H9 (cell line): Measurements from ENCODE around the gene COL4A1. TPM values are rescaled to one million over a fixed set of nuclear protein-coding genes. Genes with fewer than 3 reads are reported as not detected.

ENCODE experiments used
- DNase-seq: peaks from one replicate; pipeline ENCODE4 v3.0.0-alpha.2; 2017
- H2AFZ ChIP-seq: one replicate; pipeline ENCODE4 v1.6.1; 2013; ENCODE audit warnings: mild to moderate bottlenecking, low read length, control low read depth, moderate library complexity
- H2AK5ac ChIP-seq: 2 replicates; pipeline ENCODE4 v1.6.1; 2013; ENCODE audit warnings: low read length, control low read depth, mixed read lengths; ENCODE audit not compliant: insufficient read length
- H2BK120ac ChIP-seq: one replicate; pipeline ENCODE4 v1.6.1; 2013; ENCODE audit warnings: low read depth, mild to moderate bottlenecking, low read length, control low read depth, inconsistent platforms; ENCODE audit not compliant: poor library complexity, severe bottlenecking
- H2BK12ac ChIP-seq: 2 replicates; pipeline ENCODE4 v1.6.1; 2013; ENCODE audit warnings: low read length, control low read depth, mixed read lengths, low read depth; ENCODE audit not compliant: insufficient read length
- H2BK15ac ChIP-seq: 2 replicates; pipeline ENCODE4 v1.6.1; 2013; ENCODE audit warnings: low read depth, low read length, control low read depth
- H2BK20ac ChIP-seq: one replicate; pipeline ENCODE4 v1.6.1; 2013; ENCODE audit warnings: low read depth, mild to moderate bottlenecking, low read length, control low read depth, inconsistent platforms; ENCODE audit not compliant: poor library complexity, severe bottlenecking
- H2BK5ac ChIP-seq: 2 replicates; pipeline ENCODE4 v1.6.1; 2013; ENCODE audit warnings: low read length, control low read depth, mixed read lengths; ENCODE audit not compliant: insufficient read length
- H3K14ac ChIP-seq: 2 replicates; pipeline ENCODE4 v1.6.1; 2013; ENCODE audit warnings: low read length, control low read depth; ENCODE audit not compliant: insufficient read depth
- H3K18ac ChIP-seq: 2 replicates; pipeline ENCODE4 v1.6.1; 2013; ENCODE audit warnings: low read depth, mild to moderate bottlenecking, mixed read lengths, low read length, control low read depth; ENCODE audit not compliant: insufficient read length
- H3K23ac ChIP-seq: 2 replicates; pipeline ENCODE4 v1.6.1; 2013; ENCODE audit warnings: low read length, control low read depth, mixed read lengths, low read depth; ENCODE audit not compliant: insufficient read length
- H3K23me2 ChIP-seq: 2 replicates; pipeline ENCODE4 v1.6.1; 2013; ENCODE audit warnings: low read depth, mild to moderate bottlenecking, mixed read lengths, low read length, control low read depth; ENCODE audit not compliant: insufficient read length, poor library complexity, severe bottlenecking
- H3K27ac ChIP-seq: 2 replicates; pipeline ENCODE4 v1.5.1; 2013; ENCODE audit warnings: low read length, control low read depth, mixed read lengths, low read depth; ENCODE audit not compliant: insufficient read length
- H3K27me3 ChIP-seq: 2 replicates; pipeline ENCODE4 v1.6.1; 2013; ENCODE audit warnings: low read length, control low read depth, inconsistent platforms; ENCODE audit not compliant: insufficient read depth
- H3K4ac ChIP-seq: 2 replicates; pipeline ENCODE4 v1.6.1; 2013; ENCODE audit warnings: low read depth, mild to moderate bottlenecking, control low read depth, inconsistent platforms, low read length, moderate library complexity
- H3K4me1 ChIP-seq: 2 replicates; pipeline ENCODE4 v1.6.1; 2013; ENCODE audit warnings: low read length, control low read depth, inconsistent platforms; ENCODE audit not compliant: insufficient read depth
- H3K4me2 ChIP-seq: 2 replicates; pipeline ENCODE4 v1.6.1; 2013; ENCODE audit warnings: low read length, control low read depth, mixed read lengths; ENCODE audit not compliant: insufficient read length, insufficient read depth
- H3K56ac ChIP-seq: 2 replicates; pipeline ENCODE4 v1.6.1; 2013; ENCODE audit warnings: low read depth, mild to moderate bottlenecking, mixed read lengths, low read length, control low read depth; ENCODE audit not compliant: insufficient read length
- H3K79me1 ChIP-seq: 2 replicates; pipeline ENCODE4 v1.6.1; 2013; ENCODE audit warnings: low read depth, mild to moderate bottlenecking, moderate library complexity, low read length, control low read depth, inconsistent platforms; ENCODE audit not compliant: insufficient read depth, poor library complexity, severe bottlenecking
- H3K79me2 ChIP-seq: 2 replicates; pipeline ENCODE4 v1.6.1; 2013; ENCODE audit warnings: low read length, control low read depth, inconsistent platforms; ENCODE audit not compliant: insufficient read depth
- H3K9ac ChIP-seq: 2 replicates; pipeline ENCODE4 v1.6.1; 2013; ENCODE audit warnings: low read length, control low read depth, mixed read lengths; ENCODE audit not compliant: insufficient read length; ENCODE audit errors: extremely low read depth
- H3K9me3 ChIP-seq: one replicate; pipeline ENCODE4 v1.6.1; 2013; ENCODE audit warnings: low read depth, low read length, inconsistent platforms; ENCODE audit not compliant: control insufficient read depth
- H3T11ph ChIP-seq: one replicate; pipeline ENCODE4 v1.6.1; 2013; ENCODE audit warnings: mild to moderate bottlenecking, low read length, control low read depth, inconsistent platforms
- H4K20me1 ChIP-seq: one replicate; pipeline ENCODE4 v1.6.1; 2013; ENCODE audit not compliant: control insufficient read depth, insufficient read length, insufficient read depth
- H4K5ac ChIP-seq: 2 replicates; pipeline ENCODE4 v1.6.1; 2013; ENCODE audit warnings: low read depth, mild to moderate bottlenecking, mixed read lengths, low read length, control low read depth; ENCODE audit not compliant: insufficient read length
- H4K8ac ChIP-seq: replicated peaks from 2 replicates; pipeline ENCODE4 v1.6.1; 2013; ENCODE audit warnings: low read length, control low read depth, mixed read lengths, low read depth; ENCODE audit not compliant: insufficient read length
- H4K91ac ChIP-seq: 2 replicates; pipeline ENCODE4 v1.6.1; 2013; ENCODE audit warnings: low read depth, mild to moderate bottlenecking, moderate library complexity, mixed read lengths, low read length, control low read depth; ENCODE audit not compliant: insufficient read length
- H3K27ac Mint-ChIP-seq, 3 experiments: 2 replicates in 2 of 3; 3 replicates in 1 of 3; pipeline ENCODE4 v1.8.0; 2020 to 2021; ENCODE audit warnings: mixed read lengths in 3 of 3, mild to moderate bottlenecking in 1 of 3, moderate library complexity in 1 of 3
- H3K27me3 Mint-ChIP-seq: 2 replicates; pipeline ENCODE4 v1.8.0; 2021; ENCODE audit warnings: low read depth, mild to moderate bottlenecking, moderate library complexity, mixed read lengths
- H3K36me3 Mint-ChIP-seq, 3 experiments: 2 replicates in 2 of 3; 3 replicates in 1 of 3; pipeline ENCODE4 v1.8.0; 2020 to 2021; ENCODE audit warnings: low read depth in 3 of 3, mixed read lengths in 3 of 3; ENCODE audit not compliant: insufficient read depth in 1 of 3
- H3K4me1 Mint-ChIP-seq, 2 experiments: 2 replicates each; pipeline ENCODE4 v1.8.0; 2020; ENCODE audit warnings: mixed read lengths in 2 of 2
- H3K4me3 Mint-ChIP-seq, 2 experiments: 2 replicates in 1 of 2; 3 replicates in 1 of 2; pipeline ENCODE4 v1.8.0; 2020 to 2021; ENCODE audit warnings: mild to moderate bottlenecking in 2 of 2, mixed read lengths in 2 of 2, moderate library complexity in 1 of 2
- H3K9me3 Mint-ChIP-seq, 2 experiments: 2 replicates in 1 of 2; 3 replicates in 1 of 2; pipeline ENCODE4 v1.8.0; 2020; ENCODE audit warnings: mild to moderate bottlenecking in 2 of 2, mixed read lengths in 2 of 2, moderate library complexity in 1 of 2
- WGBS: extraction: QIAGEN DNeasy Blood & Tissue Kit; methylation state at CpG from one replicate; pipeline ENCODE4 v1.1.7; 2013; ENCODE audit warnings: missing lambda C conversion rate, low lambda C conversion rate, mixed read lengths; ENCODE audit not compliant: insufficient read length; ENCODE audit errors: extremely low coverage; 5-methylcytosine and 5-hydroxymethylcytosine counted together
- total RNA-seq: library from RNA; stranded (reverse); gene quantifications from 2 replicates; pipeline ENCODE4 v1.2.1, GENCODE V29; 2021
- TF ChIP-seq, protein P1 (sequence below): fragments of 200-600 bp; sonication (generic); conservative IDR thresholded peaks from 3 replicates; pipeline ENCODE4 v1.8.0; 2021; ENCODE audit warnings: antibody characterized with exemption, mild to moderate bottlenecking

Gene COL4A1
- total RNA-seq, 1 experiment from 2014 or later = 73.1 TPM

DNA sequence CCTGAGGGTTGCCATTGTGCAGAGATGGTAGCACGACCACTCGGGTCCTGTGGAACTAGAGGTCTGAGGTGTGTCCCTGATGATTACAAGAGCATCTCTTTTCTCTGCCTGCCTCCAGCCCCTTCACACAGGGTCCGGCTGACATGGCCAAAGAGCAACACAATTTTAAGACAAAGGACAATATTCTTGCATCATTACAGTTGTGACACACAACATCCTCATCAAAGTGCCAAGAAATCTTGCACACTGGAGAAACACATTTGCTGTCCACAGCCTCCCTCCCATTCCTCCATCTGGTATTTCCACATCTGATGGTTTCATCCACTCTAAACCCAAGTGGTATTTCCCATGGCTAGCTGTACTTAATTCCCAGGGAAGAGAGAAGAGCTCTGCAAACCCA, 12.8 kb downstream of the COL4A1 start:
- no CpG with 5 or more reads among the region's 3 CpGs for WGBS

More for the DNA sequence above, 12.8 kb downstream of the COL4A1 start:
- no peak overlapping the region for H4K91ac ChIP-seq
- H4K20me1 ChIP-seq = no peaks in the 10 kb centered on the region
- no peak overlapping the region for H3K14ac ChIP-seq
- no peaks in the 10 kb centered on the region; the same call in 1 of the 2 replicates for H3K79me2 ChIP-seq
- Mint-ChIP-seq H3K27ac (no peak overlapping the region), H3K27me3 (no peaks in the 10 kb centered on the region), H3K4me3 (no peak overlapping the region), H3K9me3 (no peaks in the 10 kb centered on the region), H3K4me1 (peaks cover 12 to 15% of the 10 kb centered on the region in 2 experiments), H3K36me3 (no peaks in the 10 kb centered on the region; a peak in 3 of 7 replicates)
- H3K18ac ChIP-seq = no peak overlapping the region
- DNase-seq = no peak
- no peak overlapping the region for H4K5ac ChIP-seq
- no peaks in the 10 kb centered on the region for H3K79me1 ChIP-seq
- no peak overlapping the region for H2AFZ ChIP-seq
- H3K9ac ChIP-seq = no peak overlapping the region
- no peak overlapping the region for H4K8ac ChIP-seq
- H3K23me2 ChIP-seq = no peaks in the 10 kb centered on the region
- H2BK120ac ChIP-seq = no peak overlapping the region
- TF ChIP-seq, protein P1, sequence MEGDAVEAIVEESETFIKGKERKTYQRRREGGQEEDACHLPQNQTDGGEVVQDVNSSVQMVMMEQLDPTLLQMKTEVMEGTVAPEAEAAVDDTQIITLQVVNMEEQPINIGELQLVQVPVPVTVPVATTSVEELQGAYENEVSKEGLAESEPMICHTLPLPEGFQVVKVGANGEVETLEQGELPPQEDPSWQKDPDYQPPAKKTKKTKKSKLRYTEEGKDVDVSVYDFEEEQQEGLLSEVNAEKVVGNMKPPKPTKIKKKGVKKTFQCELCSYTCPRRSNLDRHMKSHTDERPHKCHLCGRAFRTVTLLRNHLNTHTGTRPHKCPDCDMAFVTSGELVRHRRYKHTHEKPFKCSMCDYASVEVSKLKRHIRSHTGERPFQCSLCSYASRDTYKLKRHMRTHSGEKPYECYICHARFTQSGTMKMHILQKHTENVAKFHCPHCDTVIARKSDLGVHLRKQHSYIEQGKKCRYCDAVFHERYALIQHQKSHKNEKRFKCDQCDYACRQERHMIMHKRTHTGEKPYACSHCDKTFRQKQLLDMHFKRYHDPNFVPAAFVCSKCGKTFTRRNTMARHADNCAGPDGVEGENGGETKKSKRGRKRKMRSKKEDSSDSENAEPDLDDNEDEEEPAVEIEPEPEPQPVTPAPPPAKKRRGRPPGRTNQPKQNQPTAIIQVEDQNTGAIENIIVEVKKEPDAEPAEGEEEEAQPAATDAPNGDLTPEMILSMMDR = no peak
- no peak overlapping the region for H3K27ac ChIP-seq
- H3K9me3 ChIP-seq = no peaks in the 10 kb centered on the region
- no peak overlapping the region for H2BK12ac ChIP-seq
- H3T11ph ChIP-seq = no peak overlapping the region
- H3K4me1 ChIP-seq = no peaks in the 10 kb centered on the region; the same call in 1 of the 2 replicates
- H3K4ac ChIP-seq = no peak overlapping the region
- no peaks in the 10 kb centered on the region for H3K27me3 ChIP-seq
- H3K23ac ChIP-seq = no peak overlapping the region
- no peak overlapping the region for H2BK20ac ChIP-seq
- H2BK5ac ChIP-seq = no peak overlapping the region
- H2AK5ac ChIP-seq = no peak overlapping the region
- H2BK15ac ChIP-seq = no peak overlapping the region
- no peak overlapping the region for H3K4me2 ChIP-seq
- H3K56ac ChIP-seq = no peak overlapping the region
